ENCODE data around the gene CFAP161. TPM values are rescaled to one million over a fixed set of nuclear protein-coding genes. Genes with fewer than 3 reads are reported as not detected.

CFAP161 gene
- polyA plus RNA-seq, 3 donors: not detected

- H3K9me3 ChIP-seq (replicated peaks in 1 of 2; ENCODE audit: control insufficient read depth in 1 of 2, insufficient read depth in 1 of 2, low read length in 2 of 2): no peaks in the 10 kb centered on the region
- peaks cover 6 to 8% of the 10 kb centered on the region in 2 donors for H3K4me1 ChIP-seq (ENCODE audit: control insufficient read depth in 1 of 2, insufficient read depth in 2 of 2, low read length in 2 of 2)
- peak overlapping the region in 1 of 7 donors; percentile 18 for H3K27ac Mint-ChIP-seq
- no CpG with 5 or more reads among the region's 5 CpGs for WGBS (ENCODE audit: insufficient coverage)
- H3K79me2 ChIP-seq (ENCODE audit: insufficient read depth, low read length): no peaks in the 10 kb centered on the region
- no peaks in the 10 kb centered on the region for H4K20me1 ChIP-seq (ENCODE audit: insufficient read depth, low read length)
- H3K27me3 ChIP-seq (ENCODE audit: control insufficient read depth in 2 of 2, insufficient read depth in 2 of 2, low read length in 2 of 2): peaks cover 18 to 29% of the 10 kb centered on the region in 2 donors
- H3K9ac ChIP-seq (ENCODE audit: insufficient read depth, low read length, poor library complexity, severe bottlenecking): no peak overlapping the region
- peaks cover 15 to 30% (median 17%) of the 10 kb centered on the region in 3 donors for H3K27me3 Mint-ChIP-seq (ENCODE audit: low read depth in 3 of 3)
- intact Hi-C loops (cut with micrococcal nuclease): no loop called here
- H3K4me3 Mint-ChIP-seq: peak overlapping the region in 1 of 2 donors; percentile 28
- no peak for TF ChIP-seq CTCF (IDR thresholded peaks at IDR 0.05)
- no peak overlapping the region for H2AFZ ChIP-seq (ENCODE audit: insufficient read depth, low read depth, low read length, poor library complexity, severe bottlenecking)
- peak; percentile 19 to 35 (median 30) for DNase-seq
- H3K36me3 ChIP-seq (replicated peaks in 1 of 2; ENCODE audit: control insufficient read depth in 1 of 2, insufficient read depth in 2 of 2, low read length in 2 of 2): no peaks in the 10 kb centered on the region
- H3K9me3 Mint-ChIP-seq: peaks cover 0 to 3% (median under 1%) of the 10 kb centered on the region in 7 donors
- H3K4me1 Mint-ChIP-seq: peaks cover 6% of the 10 kb centered on the region
- no peak overlapping the region for H3K4me2 ChIP-seq (replicated peaks; ENCODE audit: extremely low read depth, low read length, poor library complexity, severe bottlenecking)
- H3K27ac ChIP-seq (ENCODE audit: low read depth in 1 of 2, low read length in 2 of 2): no peak overlapping the region
- H3K4me3 ChIP-seq (replicated peaks in 1 of 3; ENCODE audit: low read depth in 2 of 3, low read length in 3 of 3): no peak overlapping the region
- H3K36me3 Mint-ChIP-seq: no peaks in the 10 kb centered on the region
These were observed 18.8 kb upstream of the CFAP161 start for GRCh38 chr15:81115054-81115939.

GRCh38 chr15:81117136-81117535 is 16.9 kb upstream of the CFAP161 start:
- H3K27me3 Mint-ChIP-seq (ENCODE audit: low read depth in 3 of 3): peaks cover 13 to 31% (median 15%) of the 10 kb centered on the region in 3 donors
- no peaks in the 10 kb centered on the region for H3K36me3 Mint-ChIP-seq
- Histone ChIP-seq H3K4me2 (replicated peaks; ENCODE audit: extremely low read depth, low read length, poor library complexity, severe bottlenecking) (no peak overlapping the region), H3K9me3 (replicated peaks in 1 of 2; ENCODE audit: control insufficient read depth in 1 of 2, insufficient read depth in 1 of 2, low read length in 2 of 2) (no peaks in the 10 kb centered on the region), H3K4me1 (ENCODE audit: control insufficient read depth in 1 of 2, insufficient read depth in 2 of 2, low read length in 2 of 2) (peaks cover 6 to 8% of the 10 kb centered on the region in 2 donors), H3K9ac (ENCODE audit: insufficient read depth, low read length, poor library complexity, severe bottlenecking) (no peak overlapping the region), H3K4me3 (replicated peaks in 1 of 3; ENCODE audit: low read depth in 2 of 3, low read length in 3 of 3) (no peak overlapping the region), H3K27ac (ENCODE audit: low read depth in 1 of 2, low read length in 2 of 2) (no peak overlapping the region), H3K79me2 (ENCODE audit: insufficient read depth, low read length) (no peaks in the 10 kb centered on the region), H4K20me1 (ENCODE audit: insufficient read depth, low read length) (no peaks in the 10 kb centered on the region), H2AFZ (ENCODE audit: insufficient read depth, low read depth, low read length, poor library complexity, severe bottlenecking) (no peak overlapping the region), H3K36me3 (replicated peaks in 1 of 2; ENCODE audit: control insufficient read depth in 1 of 2, insufficient read depth in 2 of 2, low read length in 2 of 2) (no peaks in the 10 kb centered on the region), H3K27me3 (ENCODE audit: control insufficient read depth in 2 of 2, insufficient read depth in 2 of 2, low read length in 2 of 2) (peaks cover 18 to 31% of the 10 kb centered on the region in 2 donors)
- H3K27ac Mint-ChIP-seq: no peak overlapping the region
- peak overlapping the region in 1 of 2 donors; percentile 83 for H3K4me3 Mint-ChIP-seq
- peak in 1 of 3 donors; percentile 18 for DNase-seq
- WGBS (ENCODE audit: insufficient coverage): no CpG with 5 or more reads among the region's 3 CpGs
- intact Hi-C loops (cut with micrococcal nuclease): no loop called here
- peaks cover 1 to 8% (median 3%) of the 10 kb centered on the region in 7 donors for H3K9me3 Mint-ChIP-seq
- peaks cover 6% of the 10 kb centered on the region for H3K4me1 Mint-ChIP-seq
- no peak for TF ChIP-seq CTCF (IDR thresholded peaks at IDR 0.05)
